ENCODE measurements around the gene WDFY4. TPM values are rescaled to one million over a fixed set of nuclear protein-coding genes. Genes with fewer than 3 reads are reported as not detected.

The WDFY4 gene
- total and polyA plus RNA-seq, 4 donors: 0.57 to 7.1 (median 2.0) TPM

- H3K9me3 ChIP-seq (ENCODE audit: control insufficient read depth in 4 of 4, low read length in 3 of 4): no peaks in the 10 kb centered on the region
- H3K9ac ChIP-seq (ENCODE audit: low read depth in 1 of 2, low read length in 2 of 2): no peak overlapping the region
- H3K27ac ChIP-seq (ENCODE audit: low read depth in 1 of 2, low read length in 2 of 2): no peak overlapping the region
- H3K4me3 ChIP-seq (ENCODE audit: low read depth in 1 of 3, low read length in 3 of 3): no peak overlapping the region
- no peak for DNase-seq (ENCODE audit: low spot score)
- H3K27me3 ChIP-seq (ENCODE audit: control insufficient read depth in 4 of 4, insufficient read depth in 4 of 4, low read length in 3 of 4): peaks cover 0 to 3% (median 0%) of the 10 kb centered on the region in 4 donors
- H3K4me1 ChIP-seq (ENCODE audit: control insufficient read depth in 4 of 4, insufficient read depth in 4 of 4, low read length in 3 of 4): no peaks in the 10 kb centered on the region
- H3K36me3 ChIP-seq (ENCODE audit: control insufficient read depth in 4 of 4, insufficient read depth in 3 of 4, low read depth in 1 of 4, low read length in 3 of 4): no peaks in the 10 kb centered on the region
- TF ChIP-seq FOXA2 (IDR thresholded peaks at IDR 0.05) (no peak), HNF4G (IDR thresholded peaks at IDR 0.05) (no peak), RAD21 (IDR thresholded peaks at IDR 0.05) (no peak), JUND (IDR thresholded peaks at IDR 0.05) (no peak), FOXA1 (IDR thresholded peaks at IDR 0.05) (no peak), REST (IDR thresholded peaks at IDR 0.05) (no peak), MAX (IDR thresholded peaks at IDR 0.05) (no peak), ATF3 (IDR thresholded peaks at IDR 0.05) (no peak)
- 75% methylated on average over 5 of the region's 5 CpGs for WGBS
These were observed 126.8 kb downstream of the WDFY4 start for GRCh38 chr10:48811461-48811860.

- Histone ChIP-seq H3K4me3 (ENCODE audit: low read depth in 1 of 3, low read length in 3 of 3) (no peak overlapping the region), H3K36me3 (ENCODE audit: control insufficient read depth in 4 of 4, insufficient read depth in 3 of 4, low read depth in 1 of 4, low read length in 3 of 4) (no peaks in the 10 kb centered on the region), H3K27me3 (ENCODE audit: control insufficient read depth in 4 of 4, insufficient read depth in 4 of 4, low read length in 3 of 4) (peaks cover 0 to 3% (median 0%) of the 10 kb centered on the region in 4 donors), H3K4me1 (ENCODE audit: control insufficient read depth in 4 of 4, insufficient read depth in 4 of 4, low read length in 3 of 4) (no peaks in the 10 kb centered on the region), H3K9ac (ENCODE audit: low read depth in 1 of 2, low read length in 2 of 2) (no peak overlapping the region), H3K9me3 (ENCODE audit: control insufficient read depth in 4 of 4, low read length in 3 of 4) (no peaks in the 10 kb centered on the region), H3K27ac (ENCODE audit: low read depth in 1 of 2, low read length in 2 of 2) (no peak overlapping the region)
- TF ChIP-seq RXRA (IDR thresholded peaks at IDR 0.05): no peak
- no peak for TF ChIP-seq SP1 (IDR thresholded peaks at IDR 0.05)
- no peak for TF ChIP-seq FOXA1 (IDR thresholded peaks at IDR 0.05)
- TF ChIP-seq ZBTB33 (IDR thresholded peaks at IDR 0.05): no peak
- no peak for TF ChIP-seq MAX (IDR thresholded peaks at IDR 0.05)
- no peak for TF ChIP-seq REST (IDR thresholded peaks at IDR 0.05)
- TF ChIP-seq EGR1 (IDR thresholded peaks at IDR 0.05; ENCODE audit: low read depth in 2 of 2): no peak
- no peak for TF ChIP-seq CTCF (IDR thresholded peaks at IDR 0.05; ENCODE audit: low read depth, low read length, missing input control)
- TF ChIP-seq FOXA2 (IDR thresholded peaks at IDR 0.05): no peak
- TF ChIP-seq HNF4G (IDR thresholded peaks at IDR 0.05): no peak
- 84% methylated on average over 4 of the region's 4 CpGs for WGBS
- no peak for DNase-seq (ENCODE audit: low spot score)
These were observed 127.2 kb downstream of the WDFY4 start for GRCh38 chr10:48811917-48812316.

Data from liver (tissue), 9 donors.